Upper lobe of left lung (tissue), 6 donors: ENCODE data around the gene MED13. TPM values are rescaled to one million over a fixed set of nuclear protein-coding genes. Genes with fewer than 3 reads are reported as not detected.

ENCODE experiments used
- ATAC-seq, 2 donors: fragments of 200-7000 bp; cut with Tn5 transposase; one replicate each; pipeline ENCODE4 v1.9.1; 2022; ENCODE audit warnings: mild to moderate bottlenecking in 2 of 2, moderate library complexity in 2 of 2; ENCODE audit not compliant: low FRiP score in 2 of 2
- DNase-seq, 2 donors: peaks; one replicate each; pipeline ENCODE4 v3.0.0-alpha.2; 2019 to 2020
- H3K27ac ChIP-seq, 4 donors: fragments of 200-600 bp; sonication (generic); one replicate each; pipeline ENCODE4 v1.5.1; 2016 to 2019
- H3K27me3 ChIP-seq, 4 donors: fragments of 200-600 bp; sonication (generic); one replicate each; pipeline ENCODE4 v1.5.1; 2017 to 2019
- H3K36me3 ChIP-seq, 4 donors: fragments of 200-600 bp; sonication (generic); one replicate each; pipeline ENCODE4 v1.5.1; 2016 to 2019
- H3K4me1 ChIP-seq, 4 donors: fragments of 200-600 bp; sonication (generic); one replicate each; pipeline ENCODE4 v1.5.1; 2018 to 2019
- H3K4me3 ChIP-seq, 4 donors: fragments of 200-600 bp; sonication (generic); one replicate each; pipeline ENCODE4 v1.5.1; 2017 to 2019; ENCODE audit warnings: mild to moderate bottlenecking in 2 of 4, moderate library complexity in 1 of 4
- H3K9me3 ChIP-seq, 4 donors: fragments of 200-600 bp; sonication (generic); one replicate each; pipeline ENCODE4 v1.5.1; 2018 to 2019
- EP300 ChIP-seq, 4 donors: sonication (generic); formaldehyde crosslinking; IDR thresholded peaks; one replicate each; pipeline ENCODE4 v1.5.1; 2017; ENCODE audit warnings: antibody characterized with exemption in 4 of 4, control low read depth in 2 of 4
- POLR2A ChIP-seq, 4 donors: fragments of 450-650 bp; IDR thresholded peaks; one replicate each; pipeline ENCODE4 v1.5.1; 2016 to 2017; ENCODE audit warnings: antibody characterized with exemption in 4 of 4, mild to moderate bottlenecking in 2 of 4
- POLR2AphosphoS5 ChIP-seq, 2 donors: sonication (generic); formaldehyde crosslinking; IDR thresholded peaks; one replicate each; pipeline ENCODE4 v1.5.1; 2017; ENCODE audit warnings: antibody characterized with exemption in 2 of 2
- WGBS, 2 donors: methylation state at CpG; one replicate each; pipeline ENCODE4 v1.1.5; 2017 to 2018; 5-methylcytosine and 5-hydroxymethylcytosine counted together
- total RNA-seq, 6 donors: library from RNA; depleted of rRNA in 4 of 6; stranded (reverse); fragments of >200 nt in 4 of 6; gene quantifications; one replicate each; pipeline versions ENCODE4 v1.1.0 to v1.2.1, GENCODE V29; 2016 to 2021
- TF ChIP-seq, protein P1 (sequence below), 6 experiments: fragments of 450-650 bp in 4 of 6; fragments of 200-600 bp in 2 of 6; sonication (generic) in 2 of 6; IDR thresholded peaks; one replicate each; pipeline ENCODE4 v1.5.1; 2016 to 2019; ENCODE audit warnings: antibody characterized with exemption in 6 of 6
- donor health status: DM: no; HTN: no; CAD: no; lungs with moderate emphysema.
- donor health status: DM: no; HTN: yes; CAD: no; lungs with severe emphysema.

MED13 gene
- total RNA-seq, 6 donors from 2014 or later = 52.7 to 109 (median 71.3) TPM

GRCh38 chr17:61996916-61997605 lies 68.0 kb downstream of the MED13 start:
- ATAC-seq (no peak), DNase-seq (no peak)
- TF ChIP-seq EP300 (IDR thresholded peaks at IDR 0.05) (no peak), POLR2A (IDR thresholded peaks at IDR 0.05) (no peak)
- Histone ChIP-seq H3K4me3 (no peak overlapping the region), H3K36me3 (peaks cover 9 to 38% (median 23%) of the 10 kb centered on the region in 4 donors), H3K27ac (no peak overlapping the region), H3K9me3 (no peaks in the 10 kb centered on the region), H3K27me3 (no peaks in the 10 kb centered on the region), H3K4me1 (peaks cover 3 to 15% (median 12%) of the 10 kb centered on the region in 4 donors)
- WGBS, 2 donors = 75 to 78% methylated on average over 4 of the region's 4 CpGs

DNA sequence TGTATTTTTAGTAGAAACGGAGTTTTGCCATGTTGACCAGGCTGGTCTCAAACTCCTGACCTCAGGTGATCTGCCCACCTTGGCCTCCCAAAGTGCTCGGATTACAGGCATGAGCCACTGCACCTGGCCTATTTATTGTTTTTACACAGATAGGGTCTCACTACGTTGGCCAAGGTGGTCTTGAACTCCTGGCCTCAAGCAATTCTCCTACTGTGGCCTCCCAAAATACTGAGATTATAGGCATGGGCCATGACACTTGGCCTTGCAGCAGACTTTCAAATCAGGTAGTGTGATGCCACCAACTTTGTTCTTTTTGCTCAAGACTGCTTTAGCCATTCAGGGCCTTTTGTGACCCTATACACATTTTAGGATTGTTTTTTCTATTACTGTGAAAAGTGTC lies 75.6 kb downstream of the MED13 start:
- DNase-seq (no peak), ATAC-seq (no peak)
- H3K27me3 ChIP-seq = no peaks in the 10 kb centered on the region
- no peak overlapping the region for H3K4me3 ChIP-seq
- TF ChIP-seq, protein P1, sequence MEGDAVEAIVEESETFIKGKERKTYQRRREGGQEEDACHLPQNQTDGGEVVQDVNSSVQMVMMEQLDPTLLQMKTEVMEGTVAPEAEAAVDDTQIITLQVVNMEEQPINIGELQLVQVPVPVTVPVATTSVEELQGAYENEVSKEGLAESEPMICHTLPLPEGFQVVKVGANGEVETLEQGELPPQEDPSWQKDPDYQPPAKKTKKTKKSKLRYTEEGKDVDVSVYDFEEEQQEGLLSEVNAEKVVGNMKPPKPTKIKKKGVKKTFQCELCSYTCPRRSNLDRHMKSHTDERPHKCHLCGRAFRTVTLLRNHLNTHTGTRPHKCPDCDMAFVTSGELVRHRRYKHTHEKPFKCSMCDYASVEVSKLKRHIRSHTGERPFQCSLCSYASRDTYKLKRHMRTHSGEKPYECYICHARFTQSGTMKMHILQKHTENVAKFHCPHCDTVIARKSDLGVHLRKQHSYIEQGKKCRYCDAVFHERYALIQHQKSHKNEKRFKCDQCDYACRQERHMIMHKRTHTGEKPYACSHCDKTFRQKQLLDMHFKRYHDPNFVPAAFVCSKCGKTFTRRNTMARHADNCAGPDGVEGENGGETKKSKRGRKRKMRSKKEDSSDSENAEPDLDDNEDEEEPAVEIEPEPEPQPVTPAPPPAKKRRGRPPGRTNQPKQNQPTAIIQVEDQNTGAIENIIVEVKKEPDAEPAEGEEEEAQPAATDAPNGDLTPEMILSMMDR (IDR thresholded peaks at IDR 0.05) = no peak
- TF ChIP-seq POLR2A (IDR thresholded peaks at IDR 0.05) (no peak), POLR2AphosphoS5 (IDR thresholded peaks at IDR 0.05) (no peak), EP300 (IDR thresholded peaks at IDR 0.05) (no peak)
- WGBS, 2 donors = 97 to 100% methylated on average over 3 of the region's 3 CpGs
- H3K4me1 ChIP-seq = peaks cover 0 to 6% (median 0%) of the 10 kb centered on the region in 4 donors
- H3K27ac ChIP-seq = no peak overlapping the region
- H3K9me3 ChIP-seq = no peaks in the 10 kb centered on the region
- H3K36me3 ChIP-seq = peaks cover 13 to 86% (median 31%) of the 10 kb centered on the region in 4 donors

GRCh38 chr17:61986898-61987297 lies 78.2 kb downstream of the MED13 start:
- DNase-seq (no peak), ATAC-seq (no peak)
- peaks cover 16 to 87% (median 38%) of the 10 kb centered on the region in 4 donors for H3K36me3 ChIP-seq
- TF ChIP-seq POLR2AphosphoS5 (IDR thresholded peaks at IDR 0.05) = no peak
- TF ChIP-seq EP300 (IDR thresholded peaks at IDR 0.05) = no peak
- TF ChIP-seq POLR2A (IDR thresholded peaks at IDR 0.05) = no peak
- TF ChIP-seq, protein P1 (IDR thresholded peaks at IDR 0.05) = no peak
- no peaks in the 10 kb centered on the region for H3K9me3 ChIP-seq
- peaks cover 0 to 6% (median 0%) of the 10 kb centered on the region in 4 donors for H3K4me1 ChIP-seq
- no peak overlapping the region for H3K27ac ChIP-seq
- H3K4me3 ChIP-seq = no peak overlapping the region
- no peaks in the 10 kb centered on the region for H3K27me3 ChIP-seq
- WGBS, 2 donors = 92 to 96% methylated on average over 5 of the region's 5 CpGs

GRCh38 chr17:61984821-61985220 lies 80.3 kb downstream of the MED13 start:
- Histone ChIP-seq H3K27me3 (no peaks in the 10 kb centered on the region), H3K4me1 (peaks cover 0 to 6% (median 0%) of the 10 kb centered on the region in 4 donors), H3K4me3 (no peak overlapping the region), H3K9me3 (no peaks in the 10 kb centered on the region), H3K27ac (no peak overlapping the region), H3K36me3 (peaks cover 20 to 91% (median 40%) of the 10 kb centered on the region in 4 donors)
- WGBS, 2 donors = 45 to 50% methylated on average over 4 of the region's 4 CpGs
- ATAC-seq (no peak), DNase-seq (no peak)
- TF ChIP-seq EP300 (IDR thresholded peaks at IDR 0.05) (no peak), POLR2AphosphoS5 (IDR thresholded peaks at IDR 0.05) (no peak), POLR2A (IDR thresholded peaks at IDR 0.05) (no peak)
- TF ChIP-seq, protein P1 (IDR thresholded peaks at IDR 0.05) = no peak

- DNase-seq = no peak
- Histone ChIP-seq H3K9me3 (no peaks in the 10 kb centered on the region), H3K27me3 (no peaks in the 10 kb centered on the region), H3K36me3 (peaks cover 20 to 93% (median 36%) of the 10 kb centered on the region in 4 donors), H3K4me1 (peaks cover 0 to 6% (median 0%) of the 10 kb centered on the region in 4 donors), H3K27ac (no peak overlapping the region), H3K4me3 (no peak overlapping the region)
- TF ChIP-seq POLR2A (IDR thresholded peaks at IDR 0.05) (no peak), EP300 (IDR thresholded peaks at IDR 0.05) (no peak), POLR2AphosphoS5 (IDR thresholded peaks at IDR 0.05) (no peak)
- TF ChIP-seq, protein P1 (IDR thresholded peaks at IDR 0.05) = no peak
- no peak for ATAC-seq
Measured at GRCh38 chr17:61981323-61981722, 83.8 kb downstream of the MED13 start.
